ENCODE results near the gene E2F6. TPM values are rescaled to one million over a fixed set of nuclear protein-coding genes. Genes with fewer than 3 reads are reported as not detected.

E2F6 gene
- total and polyA plus RNA-seq, 2 of the 13 experiments (the other 11 are each of a cell fraction or from before 2014, with no cell fraction given): 27.3 to 36.0 TPM

DNA sequence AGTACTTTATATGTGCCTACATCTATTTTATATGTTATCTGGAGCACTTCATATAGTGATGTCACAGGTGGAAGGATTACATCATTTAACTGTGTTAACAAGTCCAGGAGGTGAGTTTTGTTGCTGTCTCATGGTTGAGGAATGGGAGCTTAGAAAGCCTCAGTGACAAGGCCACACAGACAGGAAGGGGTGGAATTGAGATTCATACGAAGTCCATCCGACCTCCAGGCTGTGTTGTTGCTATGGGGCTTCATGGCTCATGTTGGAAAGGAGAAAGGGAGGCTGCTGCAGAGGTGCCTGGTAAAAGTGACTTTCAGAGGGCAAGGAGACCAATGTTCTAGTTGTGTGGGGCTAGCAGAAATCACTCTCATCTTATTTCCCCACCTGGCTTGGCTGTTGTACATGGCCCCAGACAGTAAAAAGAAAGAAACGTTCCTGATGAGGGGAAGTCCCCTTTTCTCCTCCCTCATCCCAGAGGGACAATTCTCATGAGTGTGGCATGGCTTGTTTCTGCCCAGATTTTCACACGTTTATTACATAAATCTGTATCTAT is 36.9 kb upstream of the E2F6 start (continued):
- no peak for TF ChIP-seq PCBP1 (IDR thresholded peaks at IDR 0.05; ENCODE audit: borderline replicate concordance, low read depth, low read length)
- TF ChIP-seq STAG1 (CRISPR knock-in tag; IDR thresholded peaks at IDR 0.05): no peak
- TF ChIP-seq, protein P1, sequence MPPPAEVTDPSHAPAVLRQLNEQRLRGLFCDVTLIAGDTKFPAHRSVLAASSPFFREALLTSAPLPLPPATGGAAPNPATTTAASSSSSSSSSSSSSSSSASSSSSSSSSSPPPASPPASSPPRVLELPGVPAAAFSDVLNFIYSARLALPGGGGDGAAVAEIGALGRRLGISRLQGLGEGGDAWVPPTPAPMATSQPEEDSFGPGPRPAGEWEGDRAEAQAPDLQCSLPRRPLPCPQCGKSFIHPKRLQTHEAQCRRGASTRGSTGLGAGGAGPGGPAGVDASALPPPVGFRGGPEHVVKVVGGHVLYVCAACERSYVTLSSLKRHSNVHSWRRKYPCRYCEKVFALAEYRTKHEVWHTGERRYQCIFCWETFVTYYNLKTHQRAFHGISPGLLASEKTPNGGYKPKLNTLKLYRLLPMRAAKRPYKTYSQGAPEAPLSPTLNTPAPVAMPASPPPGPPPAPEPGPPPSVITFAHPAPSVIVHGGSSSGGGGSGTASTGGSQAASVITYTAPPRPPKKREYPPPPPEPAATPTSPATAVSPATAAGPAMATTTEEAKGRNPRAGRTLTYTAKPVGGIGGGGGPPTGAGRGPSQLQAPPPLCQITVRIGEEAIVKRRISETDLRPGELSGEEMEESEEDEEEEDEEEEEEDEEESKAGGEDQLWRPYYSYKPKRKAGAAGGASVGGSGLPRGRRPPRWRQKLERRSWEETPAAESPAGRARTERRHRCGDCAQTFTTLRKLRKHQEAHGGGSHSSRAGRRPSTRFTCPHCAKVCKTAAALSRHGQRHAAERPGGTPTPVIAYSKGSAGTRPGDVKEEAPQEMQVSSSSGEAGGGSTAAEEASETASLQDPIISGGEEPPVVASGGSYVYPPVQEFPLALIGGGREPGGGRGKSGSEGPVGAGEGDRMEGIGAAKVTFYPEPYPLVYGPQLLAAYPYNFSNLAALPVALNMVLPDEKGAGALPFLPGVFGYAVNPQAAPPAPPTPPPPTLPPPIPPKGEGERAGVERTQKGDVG (CRISPR knock-in tag; IDR thresholded peaks at IDR 0.05; ENCODE audit: borderline replicate concordance): no peak
- TF ChIP-seq ARNT2 (CRISPR knock-in tag; IDR thresholded peaks at IDR 0.05; ENCODE audit: low read depth): no peak
- no peak for TF ChIP-seq ZNF83 (CRISPR knock-in tag; IDR thresholded peaks at IDR 0.05; ENCODE audit: borderline replicate concordance)
- TF ChIP-seq ZNF34 (CRISPR knock-in tag; IDR thresholded peaks at IDR 0.05; ENCODE audit: borderline replicate concordance): 0 out of 2 replicates have a peak, but pooled peaks have one; percentile 69
- TF ChIP-seq ZSCAN9 (CRISPR knock-in tag; IDR thresholded peaks at IDR 0.05; ENCODE audit: borderline replicate concordance): 0 out of 2 replicates have a peak, but pooled peaks have one; percentile 22
- TF ChIP-seq, protein P2, sequence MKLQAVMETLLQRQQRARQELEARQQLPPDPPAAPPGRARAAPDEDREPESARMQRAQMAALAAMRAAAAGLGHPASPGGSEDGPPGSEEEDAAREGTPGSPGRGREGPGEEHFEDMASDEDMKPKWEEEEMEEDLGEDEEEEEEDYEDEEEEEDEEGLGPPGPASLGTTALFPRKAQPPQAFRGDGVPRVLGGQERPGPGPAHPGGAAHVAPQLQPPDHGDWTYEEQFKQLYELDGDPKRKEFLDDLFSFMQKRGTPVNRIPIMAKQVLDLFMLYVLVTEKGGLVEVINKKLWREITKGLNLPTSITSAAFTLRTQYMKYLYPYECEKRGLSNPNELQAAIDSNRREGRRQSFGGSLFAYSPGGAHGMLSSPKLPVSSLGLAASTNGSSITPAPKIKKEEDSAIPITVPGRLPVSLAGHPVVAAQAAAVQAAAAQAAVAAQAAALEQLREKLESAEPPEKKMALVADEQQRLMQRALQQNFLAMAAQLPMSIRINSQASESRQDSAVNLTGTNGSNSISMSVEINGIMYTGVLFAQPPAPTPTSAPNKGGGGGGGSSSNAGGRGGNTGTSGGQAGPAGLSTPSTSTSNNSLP (IDR thresholded peaks at IDR 0.05; ENCODE audit: low read depth, low read length): peak; percentile 55; the same call in 1 of the 2 replicates
- TF ChIP-seq, protein P3, sequence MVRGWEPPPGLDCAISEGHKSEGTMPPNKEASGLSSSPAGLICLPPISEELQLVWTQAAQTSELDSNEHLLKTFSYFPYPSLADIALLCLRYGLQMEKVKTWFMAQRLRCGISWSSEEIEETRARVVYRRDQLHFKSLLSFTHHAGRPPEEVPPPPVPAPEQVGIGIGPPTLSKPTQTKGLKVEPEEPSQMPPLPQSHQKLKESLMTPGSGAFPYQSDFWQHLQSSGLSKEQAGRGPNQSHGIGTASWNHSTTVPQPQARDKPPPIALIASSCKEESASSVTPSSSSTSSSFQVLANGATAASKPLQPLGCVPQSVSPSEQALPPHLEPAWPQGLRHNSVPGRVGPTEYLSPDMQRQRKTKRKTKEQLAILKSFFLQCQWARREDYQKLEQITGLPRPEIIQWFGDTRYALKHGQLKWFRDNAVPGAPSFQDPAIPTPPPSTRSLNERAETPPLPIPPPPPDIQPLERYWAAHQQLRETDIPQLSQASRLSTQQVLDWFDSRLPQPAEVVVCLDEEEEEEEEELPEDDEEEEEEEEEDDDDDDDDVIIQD (CRISPR knock-in tag; IDR thresholded peaks at IDR 0.05; ENCODE audit: low read depth): peak; percentile 39; the same call in 1 of the 2 replicates
- no peak for TF ChIP-seq ZFP62 (CRISPR knock-in tag; IDR thresholded peaks at IDR 0.05)
- TF ChIP-seq, protein P4, sequence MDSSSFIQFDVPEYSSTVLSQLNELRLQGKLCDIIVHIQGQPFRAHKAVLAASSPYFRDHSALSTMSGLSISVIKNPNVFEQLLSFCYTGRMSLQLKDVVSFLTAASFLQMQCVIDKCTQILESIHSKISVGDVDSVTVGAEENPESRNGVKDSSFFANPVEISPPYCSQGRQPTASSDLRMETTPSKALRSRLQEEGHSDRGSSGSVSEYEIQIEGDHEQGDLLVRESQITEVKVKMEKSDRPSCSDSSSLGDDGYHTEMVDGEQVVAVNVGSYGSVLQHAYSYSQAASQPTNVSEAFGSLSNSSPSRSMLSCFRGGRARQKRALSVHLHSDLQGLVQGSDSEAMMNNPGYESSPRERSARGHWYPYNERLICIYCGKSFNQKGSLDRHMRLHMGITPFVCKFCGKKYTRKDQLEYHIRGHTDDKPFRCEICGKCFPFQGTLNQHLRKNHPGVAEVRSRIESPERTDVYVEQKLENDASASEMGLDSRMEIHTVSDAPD (CRISPR knock-in tag; IDR thresholded peaks at IDR 0.05): no peak
- 0 out of 2 replicates have a peak, but pooled peaks have one; percentile 33 for TF ChIP-seq ERF (CRISPR knock-in tag; IDR thresholded peaks at IDR 0.05)
- TF ChIP-seq KLF16 (CRISPR knock-in tag; IDR thresholded peaks at IDR 0.05): 0 out of 4 replicates have a peak, but pooled peaks of 1 of the 2 experiments have one; percentile 21
- peak; percentile 89; the same call in 1 of the 2 replicates for TF ChIP-seq ZNF441 (CRISPR knock-in tag; IDR thresholded peaks at IDR 0.05; ENCODE audit: borderline replicate concordance)
- TF ChIP-seq, protein P5, sequence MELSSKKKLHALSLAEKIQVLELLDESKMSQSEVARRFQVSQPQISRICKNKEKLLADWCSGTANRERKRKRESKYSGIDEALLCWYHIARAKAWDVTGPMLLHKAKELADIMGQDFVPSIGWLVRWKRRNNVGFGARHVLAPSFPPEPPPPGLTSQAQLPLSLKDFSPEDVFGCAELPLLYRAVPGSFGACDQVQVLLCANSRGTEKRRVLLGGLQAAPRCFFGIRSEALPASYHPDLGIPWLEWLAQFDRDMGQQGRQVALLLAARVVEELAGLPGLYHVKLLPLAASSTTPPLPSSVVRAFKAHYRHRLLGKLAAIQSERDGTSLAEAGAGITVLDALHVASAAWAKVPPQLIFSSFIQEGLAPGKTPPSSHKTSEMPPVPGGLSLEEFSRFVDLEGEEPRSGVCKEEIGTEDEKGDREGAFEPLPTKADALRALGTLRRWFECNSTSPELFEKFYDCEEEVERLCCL (CRISPR knock-in tag; IDR thresholded peaks at IDR 0.05; ENCODE audit: borderline replicate concordance): no peak
- peak; percentile 67; the same call in 1 of the 2 replicates for TF ChIP-seq ETV5 (CRISPR knock-in tag; IDR thresholded peaks at IDR 0.05; ENCODE audit: borderline replicate concordance)
- no peak for TF ChIP-seq KDM6A (CRISPR knock-in tag; IDR thresholded peaks at IDR 0.05; ENCODE audit: low read depth)
- TF ChIP-seq ZSCAN20 (CRISPR knock-in tag; IDR thresholded peaks at IDR 0.05; ENCODE audit: borderline replicate concordance): no peak
- TF ChIP-seq SKI (IDR thresholded peaks at IDR 0.05; ENCODE audit: partially characterized antibody): peak; percentile 36

Measured in HepG2 (cell line).